A549 (cell line): ENCODE data around the gene FAM53B.

Source experiments
- CHD4 ChIP-seq: fragments of 200-600 bp; sonication (generic); IDR thresholded peaks from 2 replicates; pipeline ENCODE4 v1.6.1; 2016; ENCODE audit warnings: antibody characterized with exemption, mild to moderate bottlenecking, borderline replicate concordance
- HMGXB4 ChIP-seq: fragments of 250-450 bp; sonication (Bioruptor Pico); IDR thresholded peaks from 2 replicates; pipeline ENCODE4 v1.5.0; 2021; ENCODE audit warnings: mild to moderate bottlenecking, moderate library complexity, borderline replicate concordance
- PBX3 ChIP-seq: IDR thresholded peaks from 2 replicates; pipeline ENCODE4 v1.6.1; 2012
- POLR2A ChIP-seq: IDR thresholded peaks from 2 replicates; pipeline ENCODE4 v1.6.1; 2012; ENCODE audit warnings: mild to moderate bottlenecking, low read length
- REST ChIP-seq: fragments of 200-600 bp; sonication (generic); IDR thresholded peaks from 2 replicates; pipeline ENCODE4 v1.6.1; 2016; ENCODE audit warnings: antibody characterized with exemption, mild to moderate bottlenecking, moderate library complexity
- USF2 ChIP-seq: fragments of 450-650 bp; IDR thresholded peaks from 2 replicates; pipeline ENCODE4 v1.6.1; 2014; ENCODE audit warnings: antibody characterized with exemption
- TF ChIP-seq, protein P1 (sequence below): fragments of >200 bp; sonication (Bioruptor Twin); formaldehyde crosslinking; IDR thresholded peaks from 3 replicates; pipeline ENCODE4 v1.5.1; 2016

- TF ChIP-seq, protein P1, sequence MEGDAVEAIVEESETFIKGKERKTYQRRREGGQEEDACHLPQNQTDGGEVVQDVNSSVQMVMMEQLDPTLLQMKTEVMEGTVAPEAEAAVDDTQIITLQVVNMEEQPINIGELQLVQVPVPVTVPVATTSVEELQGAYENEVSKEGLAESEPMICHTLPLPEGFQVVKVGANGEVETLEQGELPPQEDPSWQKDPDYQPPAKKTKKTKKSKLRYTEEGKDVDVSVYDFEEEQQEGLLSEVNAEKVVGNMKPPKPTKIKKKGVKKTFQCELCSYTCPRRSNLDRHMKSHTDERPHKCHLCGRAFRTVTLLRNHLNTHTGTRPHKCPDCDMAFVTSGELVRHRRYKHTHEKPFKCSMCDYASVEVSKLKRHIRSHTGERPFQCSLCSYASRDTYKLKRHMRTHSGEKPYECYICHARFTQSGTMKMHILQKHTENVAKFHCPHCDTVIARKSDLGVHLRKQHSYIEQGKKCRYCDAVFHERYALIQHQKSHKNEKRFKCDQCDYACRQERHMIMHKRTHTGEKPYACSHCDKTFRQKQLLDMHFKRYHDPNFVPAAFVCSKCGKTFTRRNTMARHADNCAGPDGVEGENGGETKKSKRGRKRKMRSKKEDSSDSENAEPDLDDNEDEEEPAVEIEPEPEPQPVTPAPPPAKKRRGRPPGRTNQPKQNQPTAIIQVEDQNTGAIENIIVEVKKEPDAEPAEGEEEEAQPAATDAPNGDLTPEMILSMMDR: no peak
- TF ChIP-seq POLR2A (no peak), REST (no peak), CHD4 (no peak), PBX3 (no peak), USF2 (no peak), HMGXB4 (CRISPR knock-in tag) (no peak)
These were observed 38.2 kb downstream of the FAM53B start for GRCh38 chr10:124705817-124706461.
